ENCODE results near the gene GOLGA6L2. TPM values are rescaled to one million over a fixed set of nuclear protein-coding genes. Genes with fewer than 3 reads are reported as not detected.

The GOLGA6L2 gene
- total RNA-seq, 2 donors from 2014 or later, result not detected

Other genes with a start within 250 kb of the GOLGA6L2 start
- not detected for gene GOLGA6L26, start 113.0 kb downstream of the GOLGA6L2 start, total RNA-seq
- gene GOLGA8S, start 92.5 kb downstream of the GOLGA6L2 start, total RNA-seq, result 1 to 10 TPM; 2.4 to 3.8 TPM
- gene MKRN3, start 118.4 kb upstream of the GOLGA6L2 start, total RNA-seq, result 1 to 10 TPM in 1 of 2 donors, under 1 TPM in 1; 0.93 to 1.3 TPM
- not detected for gene MAGEL2, start 200.6 kb upstream of the GOLGA6L2 start, total RNA-seq
- 1 to 10 TPM in 1 of 2 donors, under 1 TPM in 1; 0.98 to 3.0 TPM for gene NDN, start 240.1 kb upstream of the GOLGA6L2 start, total RNA-seq

Measured in natural killer cell treated with Interleukin-12 subunit alpha and Interleukin-12 subunit beta and Interleukin-15 and Interleukin-18, amount 100 ng/mL, for 72 hours (primary cell).